Motor neuron (in vitro differentiated cells): Measurements from ENCODE around the gene GPS1. TPM values are rescaled to one million over a fixed set of nuclear protein-coding genes. Genes with fewer than 3 reads are reported as not detected.

Experiments used
- ATAC-seq, 8 experiments: fragments of 200-7000 bp; cut with Tn5 transposase; replicated peaks in 6 of 8; 2 replicates each; pipeline ENCODE4 v1.8.0; 2021; ENCODE audit warnings: mild to moderate bottlenecking in 8 of 8, moderate library complexity in 8 of 8
- H3K27ac ChIP-seq, 2 donors: fragments of 250-450 bp; sonication (Bioruptor Pico); 2 replicates each; pipeline ENCODE4 v1.9.0; 2021; ENCODE audit warnings: antibody characterized with exemption in 2 of 2, mild to moderate bottlenecking in 2 of 2, moderate library complexity in 1 of 2
- H3K4me1 ChIP-seq, 2 donors: fragments of 250-450 bp; sonication (Bioruptor Pico); replicated peaks in 1 of 2; 2 replicates each; pipeline ENCODE4 v1.6.1; 2021; ENCODE audit warnings: antibody characterized with exemption in 2 of 2, mild to moderate bottlenecking in 2 of 2, moderate library complexity in 1 of 2
- H3K4me3 ChIP-seq, 5 donors: fragments of 250-450 bp; sonication (Bioruptor Pico); 2 replicates each; pipeline ENCODE4 v1.9.0; 2021; ENCODE audit warnings: antibody characterized with exemption in 5 of 5, mild to moderate bottlenecking in 5 of 5, moderate library complexity in 4 of 5
- WGBS, 10 experiments: fragments of 450-650 bp; shearing (Covaris generic); methylation state at CpG; one replicate each; pipeline ENCODE4 v1.0.0; 2022; 5-methylcytosine and 5-hydroxymethylcytosine counted together
- in situ Hi-C, 9 experiments: fragments of 400-800 bp; cut with MboI; loops; one replicate each; pipeline ENCODE4 v1.15.0; 2021; ENCODE audit warnings: low sequenced_read_pairs in 9 of 9, low pct_unique_long_range_greater_than_20kb in 2 of 9; ENCODE audit not compliant: unreplicated experiment in 9 of 9
- total RNA-seq, 8 experiments: library from RNA; unstranded; fragments of 300-600 nt; gene quantifications; 2 replicates each; pipeline versions ENCODE4 v1.2.3 to v1.2.4, GENCODE V29; 2022

The GPS1 gene
- total RNA-seq, 8 experiments from 2014 or later, result 54.6 to 97.9 (median 78.2) TPM

- Histone ChIP-seq H3K4me3 (no peak overlapping the region), H3K27ac (no peak overlapping the region), H3K4me1 (peaks cover 7 to 12% of the 10 kb centered on the region in 2 donors)
- in situ Hi-C loops, result no loop called here
- ATAC-seq, result no peak
- 82 to 100% (median 93%) methylated on average over 1 to 10 of the region's 28 CpGs; no CpG with 5 or more reads in 5 of the 10 experiments for WGBS, 10 experiments
These were observed 2.0 kb downstream of the GPS1 start for GRCh38 chr17:82053556-82054263.

DNA sequence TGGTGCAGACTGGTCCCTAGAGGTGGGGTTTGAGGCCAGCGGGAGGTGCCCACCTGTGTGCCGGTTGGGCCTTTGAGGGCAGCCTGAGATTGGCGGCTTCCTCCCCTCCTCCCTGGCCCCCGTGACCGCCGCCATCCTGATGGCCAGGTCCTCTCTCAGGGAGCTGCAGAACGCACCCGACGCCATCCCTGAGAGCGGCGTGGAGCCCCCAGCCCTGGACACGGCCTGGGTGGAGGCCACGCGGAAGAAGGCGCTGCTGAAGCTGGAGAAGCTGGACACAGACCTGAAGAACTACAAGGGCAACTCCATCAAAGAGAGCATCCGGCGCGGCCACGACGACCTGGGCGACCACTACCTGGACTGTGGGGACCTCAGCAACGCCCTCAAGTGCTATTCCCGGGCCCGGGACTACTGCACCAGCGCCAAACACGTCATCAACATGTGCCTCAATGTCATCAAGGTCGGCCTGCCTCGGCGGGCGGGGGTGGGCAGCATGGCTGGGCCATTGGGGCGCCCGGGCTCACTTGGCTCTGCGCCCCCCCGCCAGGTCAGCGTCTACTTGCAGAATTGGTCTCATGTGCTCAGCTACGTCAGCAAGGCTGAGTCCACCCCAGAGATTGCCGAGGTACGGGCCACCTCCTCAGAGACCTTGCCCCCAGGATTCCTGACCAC is 2.8 kb downstream of the GPS1 start:
- ATAC-seq, result no peak
- Histone ChIP-seq H3K4me3 (no peak overlapping the region), H3K4me1 (peaks cover 7 to 12% of the 10 kb centered on the region in 2 donors), H3K27ac (no peak overlapping the region)
- in situ Hi-C loops, result no loop called here
- whole genome bisulfite sequencing, 10 experiments, result 92 to 100% (median 100%) methylated on average over 1 to 3 of the region's 38 CpGs; no CpG with 5 or more reads in 7 of the 10 experiments

- Histone ChIP-seq H3K27ac (no peak overlapping the region), H3K4me3 (no peak overlapping the region), H3K4me1 (peaks cover 7 to 12% of the 10 kb centered on the region in 2 donors)
- 80 to 100% (median 96%) methylated on average over 1 to 7 of the region's 26 CpGs; no CpG with 5 or more reads in 4 of the 10 experiments for WGBS, 10 experiments
- ATAC-seq, result no peak
- in situ Hi-C loops, result no loop called here
These were observed 3.6 kb downstream of the GPS1 start for GRCh38 chr17:82055023-82055964.

- Histone ChIP-seq H3K4me3 (no peak overlapping the region), H3K27ac (no peak overlapping the region), H3K4me1 (peaks cover 7% of the 10 kb centered on the region in 2 donors)
- in situ Hi-C loops, result no loop called here
- whole genome bisulfite sequencing, 10 experiments, result 94 to 100% (median 97%) methylated on average over 2 to 9 of the region's 28 CpGs; no CpG with 5 or more reads in 5 of the 10 experiments
- ATAC-seq, result no peak
These were observed 4.4 kb downstream of the GPS1 start for GRCh38 chr17:82055965-82056728.

GRCh38 chr17:82056729-82057621 is 5.3 kb downstream of the GPS1 start:
- peaks cover 7% of the 10 kb centered on the region in 2 donors for H3K4me1 ChIP-seq
- H3K4me3 ChIP-seq, result no peak overlapping the region
- peak in 2 of 8 experiments; percentile 3 to 12 for ATAC-seq
- H3K27ac ChIP-seq, result no peak overlapping the region
- in situ Hi-C loops, result no loop called here
- WGBS, 10 experiments, result 80 to 100% (median 93%) methylated on average over 1 to 6 of the region's 29 CpGs; no CpG with 5 or more reads in 5 of the 10 experiments

DNA sequence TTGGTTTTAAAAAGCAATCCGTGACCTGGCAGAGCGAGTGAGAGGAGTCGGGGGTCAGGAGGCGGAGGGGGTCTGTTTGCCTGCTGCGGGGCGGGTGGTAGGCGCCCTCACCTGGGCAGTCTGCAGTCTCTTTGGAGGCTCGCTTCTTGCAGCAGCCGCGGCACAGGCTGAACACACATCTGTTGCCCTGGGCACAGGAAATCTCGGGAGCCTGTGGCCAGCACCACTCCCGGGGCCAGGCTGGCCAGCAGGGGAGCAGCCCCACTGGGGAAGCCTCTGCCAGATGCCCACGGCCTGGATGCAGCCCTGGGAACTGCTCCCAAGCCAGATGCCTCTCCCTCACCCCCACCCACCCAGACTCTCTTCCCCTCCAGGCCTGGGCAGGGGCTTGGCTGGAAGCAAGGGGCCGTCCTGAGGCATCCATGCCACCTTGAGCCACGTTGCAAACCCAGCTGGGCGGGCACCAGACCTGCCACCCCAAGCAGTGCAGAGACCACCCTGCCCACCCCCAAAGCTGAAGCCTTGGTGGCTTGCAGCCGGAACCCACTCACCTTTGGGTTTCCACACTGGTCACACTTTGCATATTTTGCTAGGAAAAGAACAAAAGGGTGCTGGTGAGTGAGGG is 6.6 kb downstream of the GPS1 start:
- Histone ChIP-seq H3K4me1 (no peaks in the 10 kb centered on the region), H3K27ac (no peak overlapping the region), H3K4me3 (no peak overlapping the region)
- in situ Hi-C loops, result no loop called here
- ATAC-seq, result peak in 1 of 8 experiments; percentile 2
- 60 to 100% (median 91%) methylated on average over 1 to 7 of the region's 17 CpGs; no CpG with 5 or more reads in 5 of the 10 experiments for WGBS, 10 experiments

DNA sequence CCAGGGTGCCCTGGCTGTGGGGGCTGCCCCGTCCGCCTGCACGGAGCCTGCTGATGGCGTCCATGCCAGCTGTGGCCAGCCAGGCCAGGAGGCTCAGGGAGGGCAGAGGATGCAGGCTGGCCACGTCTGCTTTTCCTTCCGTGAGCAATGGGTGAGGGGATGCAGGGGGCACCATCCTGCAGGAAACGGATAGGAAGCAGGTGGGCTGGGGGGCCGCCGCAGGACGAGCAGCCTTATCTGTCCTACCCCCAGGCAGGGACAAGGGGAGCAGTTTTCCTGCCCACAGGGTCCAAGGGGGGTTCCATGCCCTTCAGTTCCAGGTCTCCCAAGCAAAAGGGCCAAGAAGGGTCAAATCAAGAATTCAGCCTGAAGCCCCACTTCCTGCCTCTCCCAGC is 7.2 kb downstream of the GPS1 start:
- Histone ChIP-seq H3K27ac (no peak overlapping the region), H3K4me3 (no peak overlapping the region), H3K4me1 (no peaks in the 10 kb centered on the region)
- in situ Hi-C loops, result no loop called here
- 67 to 100% (median 94%) methylated on average over 3 of the region's 10 CpGs; no CpG with 5 or more reads in 7 of the 10 experiments for WGBS, 10 experiments
- ATAC-seq, result no peak

GRCh38 chr17:82059272-82060000 is 7.7 kb downstream of the GPS1 start:
- ATAC-seq, result no peak
- in situ Hi-C loops, result no loop called here
- no peak overlapping the region for H3K27ac ChIP-seq
- H3K4me1 ChIP-seq, result peaks cover 2% of the 10 kb centered on the region in 2 donors
- H3K4me3 ChIP-seq, result no peak overlapping the region
- WGBS, 10 experiments, result 70 to 100% (median 100%) methylated on average over 2 to 3 of the region's 19 CpGs; no CpG with 5 or more reads in 7 of the 10 experiments

- Histone ChIP-seq H3K4me3 (no peak overlapping the region), H3K4me1 (peaks cover 7% of the 10 kb centered on the region in 2 donors), H3K27ac (peak overlapping the region in 1 of 2 donors; percentile 49)
- 81 to 100% (median 91%) methylated on average over 1 to 12 of the region's 16 CpGs; no CpG with 5 or more reads in 7 of the 10 experiments for WGBS, 10 experiments
- in situ Hi-C loops, result no loop called here
- ATAC-seq, result no peak
These were observed 8.3 kb downstream of the GPS1 start for GRCh38 chr17:82060001-82060380.

DNA sequence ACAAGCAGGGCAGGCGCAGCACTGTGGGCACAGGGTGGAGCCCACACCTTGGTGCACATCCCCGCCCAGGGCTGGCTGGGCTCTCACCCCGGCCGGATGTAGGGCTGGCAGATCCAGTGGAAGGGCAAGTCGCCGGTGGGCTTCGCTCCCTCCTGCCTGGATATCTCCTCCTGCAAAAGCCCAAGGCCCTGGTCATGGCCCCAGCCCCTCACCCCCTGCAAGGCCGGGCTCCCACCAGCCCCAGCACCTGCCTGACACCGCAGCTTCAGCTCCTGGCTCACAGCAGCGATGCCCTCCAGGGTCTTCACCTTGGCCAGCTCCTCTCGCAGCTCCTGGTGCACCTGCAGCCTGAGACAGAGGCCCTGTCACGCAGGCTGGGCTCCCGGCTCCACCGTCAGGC is 8.9 kb downstream of the GPS1 start:
- WGBS, 10 experiments, result 77 to 100% (median 100%) methylated on average over 1 to 4 of the region's 14 CpGs; no CpG with 5 or more reads in 7 of the 10 experiments
- Histone ChIP-seq H3K27ac (no peak overlapping the region), H3K4me3 (no peak overlapping the region), H3K4me1 (peaks cover 7% of the 10 kb centered on the region in 2 donors)
- in situ Hi-C loops, result no loop called here
- no peak for ATAC-seq
